Liver (tissue), 9 donors: Measurements from ENCODE around the gene RNF25. TPM values are rescaled to one million over a fixed set of nuclear protein-coding genes. Genes with fewer than 3 reads are reported as not detected.
A peak's percentile ranks its signal among the peaks of the same experiment; 100 is the strongest.

ENCODE experiments used
- DNase-seq: peaks from one replicate; pipeline ENCODE4 v3.0.0-alpha.2; 2017; ENCODE audit warnings: low spot score
- H3K27ac ChIP-seq, 2 donors: one replicate each; pipeline ENCODE4 v1.7.0; 2013; ENCODE audit warnings: inconsistent platforms in 2 of 2, low read length in 2 of 2, control low read depth in 1 of 2, low read depth in 1 of 2, mild to moderate bottlenecking in 1 of 2
- H3K27me3 ChIP-seq, 4 donors: one replicate each; pipeline versions ENCODE4 v1.6.1 to v1.7.0; 2013; ENCODE audit warnings: low read length in 3 of 4, inconsistent platforms in 1 of 4, mild to moderate bottlenecking in 1 of 4, moderate library complexity in 1 of 4; ENCODE audit not compliant: control insufficient read depth in 4 of 4, insufficient read depth in 4 of 4
- H3K36me3 ChIP-seq, 4 donors: one replicate each; pipeline versions ENCODE4 v1.6.1 to v1.7.0; 2013; ENCODE audit warnings: low read length in 3 of 4, mild to moderate bottlenecking in 3 of 4, low read depth in 1 of 4, moderate library complexity in 1 of 4; ENCODE audit not compliant: control insufficient read depth in 4 of 4, insufficient read depth in 3 of 4
- H3K4me1 ChIP-seq, 4 donors: one replicate each; pipeline versions ENCODE4 v1.6.1 to v1.7.0; 2013; ENCODE audit warnings: low read length in 3 of 4, mild to moderate bottlenecking in 3 of 4, moderate library complexity in 1 of 4; ENCODE audit not compliant: control insufficient read depth in 4 of 4, insufficient read depth in 4 of 4
- H3K4me3 ChIP-seq, 3 donors: one replicate each; pipeline versions ENCODE4 v1.6.1 to v1.7.0; 2013; ENCODE audit warnings: low read length in 3 of 3, control low read depth in 1 of 3, low read depth in 1 of 3, mild to moderate bottlenecking in 1 of 3
- H3K9ac ChIP-seq, 2 donors: one replicate each; pipeline ENCODE4 v1.7.0; 2013; ENCODE audit warnings: low read length in 2 of 2, mild to moderate bottlenecking in 2 of 2, moderate library complexity in 2 of 2, control low read depth in 1 of 2, low read depth in 1 of 2
- H3K9me3 ChIP-seq, 4 donors: one replicate each; pipeline versions ENCODE4 v1.6.1 to v1.7.0; 2013; ENCODE audit warnings: low read length in 3 of 4; ENCODE audit not compliant: control insufficient read depth in 4 of 4
- EGR1 ChIP-seq, 2 donors: IDR thresholded peaks; 2 replicates each; pipeline ENCODE4 v1.6.1; 2016 to 2018; ENCODE audit warnings: antibody characterized with exemption in 2 of 2, low read depth in 2 of 2
- FOXA1 ChIP-seq: IDR thresholded peaks from 2 replicates; pipeline ENCODE4 v1.6.1; 2016; ENCODE audit warnings: antibody characterized with exemption
- FOXA2 ChIP-seq: IDR thresholded peaks from 2 replicates; pipeline ENCODE4 v1.6.1; 2016; ENCODE audit warnings: antibody characterized with exemption
- GABPA ChIP-seq, 2 donors: IDR thresholded peaks in 1 of 2; conservative IDR thresholded peaks in 1 of 2; 2 replicates each; pipeline ENCODE4 v1.6.1; 2016; ENCODE audit warnings: antibody characterized with exemption in 2 of 2, mild to moderate bottlenecking in 1 of 2, moderate library complexity in 1 of 2
- HNF4A ChIP-seq, 2 donors: conservative IDR thresholded peaks; 2 replicates each; pipeline ENCODE4 v1.6.1; 2016; ENCODE audit warnings: antibody characterized with exemption in 2 of 2, mild to moderate bottlenecking in 2 of 2
- HNF4G ChIP-seq: IDR thresholded peaks from 2 replicates; pipeline ENCODE4 v1.6.1; 2016; ENCODE audit warnings: antibody characterized with exemption
- JUND ChIP-seq, 2 donors: IDR thresholded peaks; 2 replicates each; pipeline ENCODE4 v1.6.1; 2016; ENCODE audit warnings: antibody characterized with exemption in 2 of 2
- NR2F2 ChIP-seq: IDR thresholded peaks from 2 replicates; pipeline ENCODE4 v1.6.1; 2016; ENCODE audit warnings: antibody characterized with exemption
- RAD21 ChIP-seq, 2 donors: IDR thresholded peaks; 2 replicates each; pipeline ENCODE4 v1.6.1; 2016; ENCODE audit warnings: antibody characterized with exemption in 2 of 2, mild to moderate bottlenecking in 2 of 2
- RXRA ChIP-seq, 2 donors: IDR thresholded peaks; 2 replicates each; pipeline ENCODE4 v1.6.1; 2017 to 2018; ENCODE audit warnings: antibody characterized with exemption in 2 of 2, mild to moderate bottlenecking in 1 of 2
- TAF1 ChIP-seq: conservative IDR thresholded peaks from 2 replicates; pipeline ENCODE4 v1.6.1; 2016; ENCODE audit warnings: antibody characterized with exemption, mild to moderate bottlenecking
- YY1 ChIP-seq: IDR thresholded peaks from 2 replicates; pipeline ENCODE4 v1.6.1; 2016; ENCODE audit warnings: antibody characterized with exemption, mild to moderate bottlenecking
- WGBS: extraction: QIAGEN DNeasy Blood & Tissue Kit; methylation state at CpG from one replicate; pipeline ENCODE4 v1.1.7; 2013; 5-methylcytosine and 5-hydroxymethylcytosine counted together
- polyA plus RNA-seq, 2 donors: library from polyadenylated mRNA; stranded (reverse) in 1 of 2; unstranded in 1 of 2; fragments of 200-250 nt in 1 of 2; fragments of >200 nt in 1 of 2; fragmentation: Nextera tagmentation in 1 of 2; extraction: Ambion mirVana in 1 of 2; gene quantifications; one replicate each; pipeline versions ENCODE4 v1.2.1 to v1.2.3, GENCODE V29; 2013 to 2015
- total RNA-seq, 2 donors: library from RNA; depleted of rRNA; stranded (reverse); fragments of >200 nt; gene quantifications; one replicate each; pipeline ENCODE4 v1.2.3, GENCODE V29; 2014
- TF ChIP-seq, protein P1 (sequence below): IDR thresholded peaks from 2 replicates; pipeline ENCODE4 v1.6.1; 2016; ENCODE audit warnings: antibody characterized with exemption
- TF ChIP-seq, protein P2 (sequence below): IDR thresholded peaks from 2 replicates; pipeline ENCODE4 v1.6.1; 2016; ENCODE audit warnings: antibody characterized with exemption, mild to moderate bottlenecking
- TF ChIP-seq, protein P3 (sequence below): IDR thresholded peaks from 2 replicates; pipeline ENCODE4 v1.6.1; 2016; ENCODE audit warnings: antibody characterized with exemption
- TF ChIP-seq, protein P4 (sequence below): fragments of 150-350 bp; IDR thresholded peaks from 2 replicates; pipeline ENCODE4 v1.5.1; 2017; ENCODE audit warnings: improper control_type of control experiment, low read depth, low read length; ENCODE audit not compliant: missing input control
- donor health status: healthy.
- donor health status: healthy.
- donor health status: healthy.
- donor health status: healthy.
- donor health status: healthy.

The RNF25 gene
- total and polyA plus RNA-seq, 4 donors, result 3.3 to 14.0 (median 7.4) TPM

DNA sequence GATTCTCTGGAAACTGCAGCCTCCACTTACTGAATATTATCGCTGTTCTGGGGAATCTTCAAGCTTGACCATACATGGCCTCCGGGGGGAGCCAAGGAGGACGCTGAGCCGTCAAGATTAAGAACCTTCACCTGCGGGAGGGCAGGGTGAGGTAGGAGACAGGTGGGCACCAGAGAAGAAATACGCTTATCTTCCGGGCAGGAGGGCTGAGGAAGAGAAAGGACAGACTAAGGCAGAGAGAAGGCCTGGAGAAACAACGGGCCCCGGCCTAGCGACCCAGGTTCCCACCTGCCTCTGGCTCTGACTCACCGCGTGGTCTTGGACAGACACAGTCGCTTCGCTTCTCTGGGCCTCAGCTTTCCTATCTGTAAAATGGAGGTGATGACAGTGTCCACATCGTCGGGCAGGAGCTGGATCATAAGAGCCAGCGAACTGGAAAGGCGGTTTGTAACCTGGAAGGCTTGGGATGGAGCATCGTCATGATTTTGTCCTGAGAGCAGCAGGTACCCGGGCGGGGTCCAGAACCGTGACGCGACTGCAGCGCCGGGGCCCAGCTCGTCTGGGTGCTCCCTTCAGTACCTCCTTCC, 13.0 kb downstream of the RNF25 start:
- H3K4me1 ChIP-seq, result peaks cover 9 to 22% (median 14%) of the 10 kb centered on the region in 4 donors
- TF ChIP-seq FOXA1 (no peak), RXRA (IDR thresholded peaks at IDR 0.05) (no peak)
- TF ChIP-seq, protein P1, sequence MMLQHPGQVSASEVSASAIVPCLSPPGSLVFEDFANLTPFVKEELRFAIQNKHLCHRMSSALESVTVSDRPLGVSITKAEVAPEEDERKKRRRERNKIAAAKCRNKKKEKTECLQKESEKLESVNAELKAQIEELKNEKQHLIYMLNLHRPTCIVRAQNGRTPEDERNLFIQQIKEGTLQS, result no peak
- H3K9ac ChIP-seq, result peak overlapping the region; percentile 42 to 50
- no peaks in the 10 kb centered on the region for H3K9me3 ChIP-seq
- H3K27me3 ChIP-seq, result no peaks in the 10 kb centered on the region
- DNase-seq, result peak; percentile 51
- peak overlapping the region; percentile 73 to 91 (median 87) for H3K4me3 ChIP-seq
- peak overlapping the region; percentile 13 to 29 for H3K27ac ChIP-seq
- H3K36me3 ChIP-seq, result peaks cover 9 to 42% (median 24%) of the 10 kb centered on the region in 4 donors
- WGBS, result 5% methylated on average over 27 of the region's 27 CpGs

DNA sequence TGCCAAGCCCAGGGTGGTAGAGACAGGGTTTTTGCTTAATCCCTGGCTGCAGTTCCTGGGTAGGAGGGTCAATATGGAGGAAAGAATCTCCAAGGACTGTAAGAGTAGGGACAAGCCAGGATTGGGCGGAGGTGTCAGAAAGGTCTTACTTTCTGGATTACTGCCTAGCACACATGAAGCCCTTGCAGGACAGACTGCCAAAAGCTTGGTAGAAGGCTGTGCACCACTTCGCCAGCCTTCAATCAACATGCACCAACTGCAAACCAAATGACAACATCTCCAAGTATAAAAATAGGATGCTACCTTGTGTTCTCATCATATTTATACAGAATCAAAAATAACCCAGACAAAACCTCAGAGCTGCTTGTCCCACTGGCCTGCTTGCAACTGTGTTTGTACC, 16.1 kb downstream of the RNF25 start:
- 94% methylated on average over 2 of the region's 2 CpGs for WGBS
- H3K27me3 ChIP-seq, result no peaks in the 10 kb centered on the region
- no peak overlapping the region for H3K9ac ChIP-seq
- no peak overlapping the region for H3K27ac ChIP-seq
- H3K4me1 ChIP-seq, result peaks cover 9 to 22% (median 15%) of the 10 kb centered on the region in 4 donors
- no peak overlapping the region for H3K4me3 ChIP-seq
- H3K36me3 ChIP-seq, result peaks cover 11 to 44% (median 25%) of the 10 kb centered on the region in 4 donors
- TF ChIP-seq YY1 (no peak), NR2F2 (no peak)
- H3K9me3 ChIP-seq, result no peaks in the 10 kb centered on the region
- DNase-seq, result no peak

DNA sequence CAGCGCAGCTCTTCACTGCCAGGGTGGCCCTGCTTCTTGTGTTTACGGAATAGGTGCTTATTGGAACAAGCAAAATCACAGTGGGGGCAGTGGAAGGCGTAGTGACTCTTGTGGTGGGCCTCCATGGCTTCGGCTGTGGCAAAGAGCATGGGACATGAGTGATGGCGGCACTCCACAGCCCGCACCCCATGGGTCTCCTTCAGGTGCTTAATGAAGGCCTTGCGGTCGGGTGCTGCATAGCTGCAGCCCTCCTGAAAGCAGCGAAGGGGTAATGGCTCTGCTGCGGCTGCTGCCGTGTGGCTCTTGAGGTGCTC, 23.1 kb downstream of the RNF25 start:
- Histone ChIP-seq H3K4me1 (peaks cover 0 to 24% (median 17%) of the 10 kb centered on the region in 4 donors), H3K27ac (no peak overlapping the region), H3K9me3 (no peaks in the 10 kb centered on the region), H3K9ac (no peak overlapping the region), H3K27me3 (no peaks in the 10 kb centered on the region), H3K4me3 (no peak overlapping the region), H3K36me3 (peaks cover 19 to 78% (median 41%) of the 10 kb centered on the region in 4 donors)
- WGBS, result 90% methylated on average over 11 of the region's 11 CpGs
- DNase-seq, result no peak
- TF ChIP-seq GABPA (IDR thresholded peaks at IDR 0.05 in 1 of 2, conservative IDR thresholded peaks at IDR 0.05 in 1 of 2), result no peak
- no peak for TF ChIP-seq NR2F2
- no peak for TF ChIP-seq RAD21 (IDR thresholded peaks at IDR 0.05)
- TF ChIP-seq HNF4G, result no peak
- no peak for TF ChIP-seq EGR1 (IDR thresholded peaks at IDR 0.05; ENCODE audit: low read depth in 2 of 2)
- TF ChIP-seq, protein P1, result no peak
- no peak for TF ChIP-seq RXRA (IDR thresholded peaks at IDR 0.05)
- no peak for TF ChIP-seq TAF1
- TF ChIP-seq, protein P2, sequence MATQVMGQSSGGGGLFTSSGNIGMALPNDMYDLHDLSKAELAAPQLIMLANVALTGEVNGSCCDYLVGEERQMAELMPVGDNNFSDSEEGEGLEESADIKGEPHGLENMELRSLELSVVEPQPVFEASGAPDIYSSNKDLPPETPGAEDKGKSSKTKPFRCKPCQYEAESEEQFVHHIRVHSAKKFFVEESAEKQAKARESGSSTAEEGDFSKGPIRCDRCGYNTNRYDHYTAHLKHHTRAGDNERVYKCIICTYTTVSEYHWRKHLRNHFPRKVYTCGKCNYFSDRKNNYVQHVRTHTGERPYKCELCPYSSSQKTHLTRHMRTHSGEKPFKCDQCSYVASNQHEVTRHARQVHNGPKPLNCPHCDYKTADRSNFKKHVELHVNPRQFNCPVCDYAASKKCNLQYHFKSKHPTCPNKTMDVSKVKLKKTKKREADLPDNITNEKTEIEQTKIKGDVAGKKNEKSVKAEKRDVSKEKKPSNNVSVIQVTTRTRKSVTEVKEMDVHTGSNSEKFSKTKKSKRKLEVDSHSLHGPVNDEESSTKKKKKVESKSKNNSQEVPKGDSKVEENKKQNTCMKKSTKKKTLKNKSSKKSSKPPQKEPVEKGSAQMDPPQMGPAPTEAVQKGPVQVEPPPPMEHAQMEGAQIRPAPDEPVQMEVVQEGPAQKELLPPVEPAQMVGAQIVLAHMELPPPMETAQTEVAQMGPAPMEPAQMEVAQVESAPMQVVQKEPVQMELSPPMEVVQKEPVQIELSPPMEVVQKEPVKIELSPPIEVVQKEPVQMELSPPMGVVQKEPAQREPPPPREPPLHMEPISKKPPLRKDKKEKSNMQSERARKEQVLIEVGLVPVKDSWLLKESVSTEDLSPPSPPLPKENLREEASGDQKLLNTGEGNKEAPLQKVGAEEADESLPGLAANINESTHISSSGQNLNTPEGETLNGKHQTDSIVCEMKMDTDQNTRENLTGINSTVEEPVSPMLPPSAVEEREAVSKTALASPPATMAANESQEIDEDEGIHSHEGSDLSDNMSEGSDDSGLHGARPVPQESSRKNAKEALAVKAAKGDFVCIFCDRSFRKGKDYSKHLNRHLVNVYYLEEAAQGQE, result no peak
- TF ChIP-seq, protein P3, sequence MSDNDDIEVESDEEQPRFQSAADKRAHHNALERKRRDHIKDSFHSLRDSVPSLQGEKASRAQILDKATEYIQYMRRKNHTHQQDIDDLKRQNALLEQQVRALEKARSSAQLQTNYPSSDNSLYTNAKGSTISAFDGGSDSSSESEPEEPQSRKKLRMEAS, result no peak
- TF ChIP-seq FOXA1, result no peak
- no peak for TF ChIP-seq FOXA2
- no peak for TF ChIP-seq JUND (IDR thresholded peaks at IDR 0.05)
- TF ChIP-seq, protein P4, sequence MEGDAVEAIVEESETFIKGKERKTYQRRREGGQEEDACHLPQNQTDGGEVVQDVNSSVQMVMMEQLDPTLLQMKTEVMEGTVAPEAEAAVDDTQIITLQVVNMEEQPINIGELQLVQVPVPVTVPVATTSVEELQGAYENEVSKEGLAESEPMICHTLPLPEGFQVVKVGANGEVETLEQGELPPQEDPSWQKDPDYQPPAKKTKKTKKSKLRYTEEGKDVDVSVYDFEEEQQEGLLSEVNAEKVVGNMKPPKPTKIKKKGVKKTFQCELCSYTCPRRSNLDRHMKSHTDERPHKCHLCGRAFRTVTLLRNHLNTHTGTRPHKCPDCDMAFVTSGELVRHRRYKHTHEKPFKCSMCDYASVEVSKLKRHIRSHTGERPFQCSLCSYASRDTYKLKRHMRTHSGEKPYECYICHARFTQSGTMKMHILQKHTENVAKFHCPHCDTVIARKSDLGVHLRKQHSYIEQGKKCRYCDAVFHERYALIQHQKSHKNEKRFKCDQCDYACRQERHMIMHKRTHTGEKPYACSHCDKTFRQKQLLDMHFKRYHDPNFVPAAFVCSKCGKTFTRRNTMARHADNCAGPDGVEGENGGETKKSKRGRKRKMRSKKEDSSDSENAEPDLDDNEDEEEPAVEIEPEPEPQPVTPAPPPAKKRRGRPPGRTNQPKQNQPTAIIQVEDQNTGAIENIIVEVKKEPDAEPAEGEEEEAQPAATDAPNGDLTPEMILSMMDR, result no peak
- TF ChIP-seq HNF4A (conservative IDR thresholded peaks at IDR 0.05), result no peak
